ENCODE data around the gene DNAH11. TPM values are rescaled to one million over a fixed set of nuclear protein-coding genes. Genes with fewer than 3 reads are reported as not detected.
"Not testable (repeated sequence)": the region's sequence is repeated elsewhere in the genome, so short reads cannot be mapped to it uniquely, and the experiment has no call there.

The DNAH11 gene
- total RNA-seq, 1 donor from 2014 or later, result 0.12 TPM

DNA sequence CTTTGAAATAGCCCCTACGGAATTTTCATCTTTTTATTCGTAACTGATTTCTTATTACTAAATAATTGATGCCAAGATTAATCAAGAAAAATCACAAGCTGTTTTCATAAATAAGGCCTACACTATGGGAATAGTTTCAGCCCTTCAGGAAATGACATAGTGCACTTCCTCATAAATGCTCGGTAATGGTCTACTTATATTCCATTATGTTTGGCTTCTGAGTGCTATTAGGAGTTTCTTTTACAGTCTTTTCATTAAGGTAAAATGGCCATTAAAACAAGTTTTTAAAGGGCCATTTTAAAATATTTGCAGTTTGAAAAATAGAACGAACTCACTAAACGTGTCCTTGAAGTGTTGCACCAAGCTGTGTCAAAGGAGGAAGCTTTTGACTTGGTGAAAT lies 174.5 kb downstream of the DNAH11 start:
- DNase-seq (ENCODE audit: low spot score), result no peak

DNA sequence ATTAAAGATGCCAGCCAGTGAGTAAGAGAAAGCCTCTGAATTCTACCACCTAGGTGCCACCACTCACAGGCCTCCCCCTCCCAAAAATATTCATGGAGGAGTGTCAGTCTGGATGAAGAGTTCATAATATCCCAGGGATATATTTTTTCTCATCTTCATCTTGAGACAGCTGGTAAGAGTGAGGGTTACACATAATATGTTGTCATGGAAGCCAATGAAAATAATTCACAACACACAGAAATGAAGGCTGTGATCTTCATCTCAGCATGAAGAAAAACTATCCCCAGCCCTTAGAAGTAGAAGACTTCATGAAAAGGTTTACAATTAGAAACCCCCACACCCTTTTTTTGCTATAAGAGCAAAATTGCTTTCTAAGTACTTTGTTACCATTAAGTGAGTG lies 175.6 kb downstream of the DNAH11 start:
- no peak for DNase-seq (ENCODE audit: low spot score)

DNA sequence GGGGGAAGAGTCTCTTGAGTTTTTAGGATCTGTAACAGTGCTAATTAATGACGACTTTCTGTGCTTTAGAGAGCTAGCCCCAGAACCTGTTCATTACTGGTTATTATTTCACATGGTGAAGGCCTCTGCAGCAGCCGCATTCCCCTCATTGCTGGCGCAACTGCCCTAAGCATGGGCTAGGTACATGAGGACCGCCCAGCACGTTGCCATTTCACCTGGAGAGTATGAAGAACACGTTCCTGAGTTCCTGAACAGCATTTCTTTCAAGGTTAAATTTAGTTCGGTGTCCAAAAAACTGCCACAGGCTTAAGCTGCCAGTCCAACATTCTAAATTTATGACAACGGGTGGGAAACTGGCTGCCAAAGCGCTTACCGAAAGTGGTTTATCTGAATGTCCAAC lies 177.0 kb downstream of the DNAH11 start:
- no peak for DNase-seq (ENCODE audit: low spot score)

DNA sequence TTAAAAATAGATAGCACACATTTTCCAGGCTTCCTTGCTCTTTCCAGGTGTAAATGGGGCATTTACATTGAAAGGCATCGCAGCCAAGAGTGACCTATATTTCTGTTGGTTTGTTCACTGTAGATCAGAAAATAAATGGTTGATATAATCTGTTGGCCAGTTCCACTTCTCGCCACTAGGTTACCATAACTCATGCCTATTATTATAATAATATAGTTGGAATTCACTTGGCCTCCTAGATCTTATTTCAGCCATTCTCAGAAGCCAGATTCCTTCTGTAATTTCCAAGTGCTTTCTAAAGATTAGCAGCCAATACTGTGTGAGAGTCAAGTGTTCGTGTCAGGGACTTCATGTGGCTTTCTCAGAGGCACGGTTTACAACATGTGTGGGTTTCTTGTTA lies 179.5 kb downstream of the DNAH11 start:
- DNase-seq (ENCODE audit: low spot score), result no peak

DNA sequence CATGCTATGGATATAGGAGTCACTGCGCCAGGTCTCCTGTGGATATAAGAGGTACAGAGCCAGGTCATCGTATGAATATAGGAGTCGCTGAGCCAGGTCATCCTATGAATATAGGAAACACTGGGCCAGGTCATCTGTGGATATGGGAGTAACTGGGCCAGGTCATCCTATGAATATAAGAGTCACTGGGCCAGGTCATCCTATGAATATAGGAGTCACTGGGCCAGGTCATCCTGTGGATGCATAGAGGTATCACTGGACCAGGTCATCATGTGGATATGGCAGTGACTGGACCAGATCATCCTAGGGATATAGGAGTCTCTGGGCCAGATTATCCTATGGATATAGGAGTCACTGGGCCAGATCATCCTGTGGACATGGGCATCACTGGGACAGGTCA lies 181.7 kb downstream of the DNAH11 start:
- DNase-seq (ENCODE audit: low spot score), result no peak

DNA sequence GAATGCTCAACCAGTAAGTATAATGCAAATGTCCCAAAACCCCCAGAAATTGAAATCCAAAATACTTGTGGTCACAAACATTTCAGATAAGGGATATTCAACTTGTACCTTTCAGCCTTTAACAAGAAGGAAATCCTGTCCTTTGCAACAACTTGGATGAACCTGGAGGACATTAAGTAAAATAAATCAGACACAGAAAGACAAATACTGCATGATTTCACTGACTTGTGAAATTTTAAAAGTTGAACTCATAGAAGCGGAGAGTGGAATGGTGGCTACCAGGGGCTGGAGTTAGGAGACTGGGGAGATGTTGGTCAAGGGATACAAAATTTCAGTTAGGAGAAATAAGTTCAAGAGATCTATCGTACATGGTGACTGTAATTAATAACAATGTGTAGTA lies 187.6 kb downstream of the DNAH11 start:
- no peak for DNase-seq (ENCODE audit: low spot score)

DNA sequence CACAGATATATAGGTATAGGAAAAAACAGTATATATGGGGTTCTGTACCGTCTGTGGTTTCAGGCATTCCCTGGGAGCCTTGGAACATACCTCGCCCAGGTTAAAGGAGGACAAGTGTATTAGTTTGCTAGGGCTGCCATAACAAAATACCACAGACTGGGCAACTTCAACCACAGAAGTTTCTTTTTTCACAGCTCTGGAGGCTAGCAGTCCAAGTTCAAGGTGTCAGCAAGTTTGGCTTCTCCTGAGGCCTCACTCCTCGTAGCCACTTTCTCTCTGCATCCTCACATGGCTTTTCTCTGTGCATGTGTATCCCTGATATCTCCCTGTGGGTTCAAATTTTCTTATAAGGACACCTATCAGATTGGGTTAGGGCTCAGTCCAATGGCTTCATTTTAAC lies 189.1 kb downstream of the DNAH11 start:
- DNase-seq (ENCODE audit: low spot score), result no peak

DNA sequence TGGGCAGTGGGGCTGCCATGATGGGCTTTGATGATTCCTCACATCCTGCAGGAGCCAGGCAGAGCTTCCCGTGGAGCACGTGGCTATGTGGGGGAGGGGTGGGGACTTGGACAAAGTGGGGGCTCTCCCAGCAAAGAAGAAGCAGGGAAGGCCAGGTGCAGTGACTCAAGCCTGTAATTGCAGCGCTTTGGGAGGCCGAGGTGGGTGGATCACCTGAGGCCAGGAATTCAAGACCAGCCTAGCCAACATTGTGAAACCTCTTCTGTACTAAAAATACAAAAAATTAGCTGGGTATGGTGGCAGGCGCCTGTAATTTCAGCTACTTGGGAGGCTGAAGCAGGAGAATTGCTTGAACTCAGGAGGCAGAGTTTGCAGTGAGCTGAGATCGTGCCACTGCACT lies 190.1 kb downstream of the DNAH11 start:
- DNase-seq (ENCODE audit: low spot score), result not testable (repeated sequence)

DNA sequence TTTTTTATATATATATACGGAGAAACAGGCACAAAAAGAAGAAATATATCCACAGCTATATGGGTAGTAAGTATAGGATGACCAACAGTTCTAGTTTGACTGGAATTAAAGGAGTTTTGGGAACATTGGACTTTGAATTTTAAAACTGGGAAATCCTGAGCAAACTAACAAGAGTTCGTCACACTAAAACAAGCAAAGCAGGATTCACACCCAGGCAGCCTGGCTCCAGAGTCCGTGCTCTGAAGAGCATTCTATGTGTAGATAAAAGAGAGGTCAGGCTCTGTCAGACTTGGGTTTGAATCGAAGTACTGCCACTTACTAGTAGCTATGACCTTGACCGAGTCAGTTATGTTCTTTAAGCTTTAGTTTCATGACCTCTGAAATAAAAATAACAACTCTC lies 191.0 kb downstream of the DNAH11 start:
- no peak for DNase-seq (ENCODE audit: low spot score)

DNA sequence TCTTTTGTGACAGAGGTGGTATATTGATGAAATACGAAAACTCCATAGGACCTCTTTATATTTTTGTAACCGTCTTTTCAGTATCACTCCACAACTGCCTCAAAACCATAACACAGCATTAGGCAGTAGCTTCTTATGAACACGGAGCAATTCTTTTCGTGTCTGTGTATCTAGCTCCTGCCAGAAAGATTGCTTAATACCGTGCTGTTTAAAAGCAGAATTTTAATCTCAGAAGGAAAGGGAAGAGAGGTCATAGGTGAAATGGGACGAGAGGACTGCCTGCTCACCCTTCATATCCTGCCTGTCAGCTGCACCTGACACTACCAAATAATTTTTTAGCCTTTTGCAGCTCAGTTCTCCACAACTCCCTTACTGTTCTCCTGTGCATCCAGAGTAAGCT lies 200.7 kb downstream of the DNAH11 start:
- no peak for DNase-seq (ENCODE audit: low spot score)

DNA sequence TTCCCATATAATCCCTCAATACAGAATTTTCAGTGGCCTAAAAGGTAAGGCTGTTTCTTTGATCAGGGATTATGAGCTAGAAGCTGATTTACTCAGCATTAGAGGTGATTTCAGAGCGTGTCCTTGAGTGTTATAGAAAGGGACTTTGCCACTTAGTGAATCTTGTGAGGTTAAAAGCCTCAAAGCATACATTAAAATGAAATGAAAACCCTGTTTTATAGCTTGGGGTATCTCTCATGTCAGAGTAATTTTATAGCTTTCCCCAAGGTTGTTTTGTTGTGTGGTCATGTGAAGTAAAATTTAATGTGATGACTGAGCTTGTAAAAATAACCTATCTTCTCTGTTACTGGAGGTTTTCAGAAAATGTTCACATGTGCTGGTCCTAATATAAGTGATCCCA lies 204.1 kb downstream of the DNAH11 start:
- no peak for DNase-seq (ENCODE audit: low spot score)

DNA sequence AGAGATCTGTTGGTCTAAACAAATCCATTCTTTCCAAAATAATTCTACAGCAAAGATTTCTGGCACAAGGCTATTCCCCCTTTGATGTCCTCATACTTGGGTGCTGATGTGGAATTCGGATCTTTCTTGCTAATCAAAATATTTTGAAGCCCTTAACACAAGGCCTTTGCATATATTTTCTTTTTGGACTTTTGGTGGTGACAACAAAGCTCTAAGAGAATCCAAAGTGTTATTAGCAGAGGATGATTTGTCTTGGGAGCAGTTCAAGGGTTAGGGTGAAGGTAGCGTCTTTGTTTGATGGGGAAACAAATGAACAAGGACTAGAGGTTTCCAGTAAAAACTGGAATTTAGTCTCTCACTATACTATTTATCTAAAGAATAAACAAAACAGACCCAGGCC lies 205.0 kb downstream of the DNAH11 start:
- no peak for DNase-seq (ENCODE audit: low spot score)

DNA sequence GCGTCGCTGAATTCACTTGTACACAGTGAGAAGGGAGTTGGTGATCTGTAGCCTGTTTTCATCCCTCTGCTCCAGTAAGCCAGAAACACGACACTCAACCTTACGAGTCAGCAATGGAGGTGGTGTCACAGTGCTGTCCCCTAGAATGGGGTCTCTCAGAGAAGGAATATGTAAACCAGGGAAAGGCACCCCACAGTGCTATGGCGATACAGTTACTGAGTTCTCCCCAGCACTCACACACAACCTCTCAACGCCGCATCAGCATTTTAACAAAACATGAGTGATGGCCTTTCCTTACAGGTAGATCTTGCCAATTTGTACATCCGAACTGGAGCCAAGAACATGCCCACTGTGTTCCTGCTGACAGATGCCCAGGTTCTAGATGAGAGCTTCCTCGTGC lies 206.5 kb downstream of the DNAH11 start:
- DNase-seq (ENCODE audit: low spot score), result no peak

DNA sequence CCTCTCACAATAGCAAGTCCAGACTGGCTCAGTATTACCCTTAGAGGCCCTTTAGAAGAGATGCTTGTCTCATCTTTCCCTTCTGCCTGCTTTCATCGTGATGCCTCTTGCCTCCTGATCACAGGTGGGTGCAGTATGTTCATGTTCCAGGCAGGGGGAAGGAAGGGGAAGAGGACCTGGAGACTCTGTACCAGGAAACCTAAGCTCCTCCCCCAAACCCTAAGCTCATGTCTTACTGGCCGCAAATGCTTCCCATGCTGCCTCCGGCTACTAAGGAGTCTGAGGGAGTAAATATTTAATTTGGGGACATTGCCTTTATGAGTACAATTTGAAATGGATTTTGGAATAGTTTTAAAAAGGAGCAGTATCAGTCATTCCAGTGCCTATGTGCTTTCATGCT lies 210.2 kb downstream of the DNAH11 start:
- DNase-seq (ENCODE audit: low spot score), result no peak

DNA sequence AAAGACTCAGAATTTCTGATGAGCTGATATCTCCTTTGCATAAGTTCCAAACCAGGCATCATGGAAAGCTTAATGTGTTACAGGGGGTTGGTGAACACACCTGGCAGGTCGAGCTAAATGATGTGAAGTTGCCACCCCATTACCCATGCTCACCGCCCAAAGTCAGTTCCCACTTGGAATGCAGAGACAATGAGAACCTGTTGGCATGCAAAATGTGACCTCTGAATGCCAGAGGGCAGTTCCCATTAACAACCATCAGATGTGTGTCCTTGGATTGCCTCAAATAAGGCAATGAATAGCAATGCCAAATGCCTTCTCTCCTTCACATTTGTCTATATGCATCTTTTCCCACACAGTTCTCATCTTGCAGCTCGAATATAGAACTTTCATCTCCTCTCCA lies 212.1 kb downstream of the DNAH11 start:
- no peak for DNase-seq (ENCODE audit: low spot score)

DNA sequence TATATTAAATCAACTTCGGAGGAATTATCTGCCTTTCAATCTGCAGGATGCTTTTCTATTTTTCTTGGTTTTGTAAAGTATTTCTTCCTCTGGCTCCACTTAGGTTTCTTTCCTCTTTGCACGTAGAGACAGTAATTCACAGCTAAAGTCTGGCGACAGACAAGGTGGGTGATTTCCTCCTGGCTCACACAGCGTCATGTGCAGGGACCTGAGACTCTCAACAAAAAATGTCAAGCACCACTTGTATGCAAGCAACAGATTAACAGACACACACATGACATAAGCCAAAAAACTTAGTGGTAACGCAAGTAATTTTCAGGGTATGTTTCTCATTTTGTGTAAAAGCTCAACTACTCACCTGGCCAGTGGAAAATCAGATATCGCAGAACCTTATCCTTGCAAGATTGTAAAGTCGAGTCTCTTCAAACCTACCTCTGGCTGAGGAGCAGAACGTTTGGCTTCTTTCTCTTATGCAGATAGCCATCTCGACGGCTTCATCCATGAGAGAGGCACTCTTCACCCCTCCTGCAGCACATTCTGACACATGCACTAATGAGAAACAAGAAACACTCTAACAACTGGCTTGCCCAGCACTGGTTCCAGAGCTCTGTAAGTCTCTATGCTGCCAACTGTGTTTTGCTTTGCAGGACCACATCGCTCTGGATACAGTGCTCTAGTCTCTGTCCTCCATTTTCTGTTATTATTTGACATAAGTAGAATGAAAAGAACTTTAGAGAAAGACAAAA lies 214.9 kb downstream of the DNAH11 start:
- DNase-seq (ENCODE audit: low spot score), result no peak

DNA sequence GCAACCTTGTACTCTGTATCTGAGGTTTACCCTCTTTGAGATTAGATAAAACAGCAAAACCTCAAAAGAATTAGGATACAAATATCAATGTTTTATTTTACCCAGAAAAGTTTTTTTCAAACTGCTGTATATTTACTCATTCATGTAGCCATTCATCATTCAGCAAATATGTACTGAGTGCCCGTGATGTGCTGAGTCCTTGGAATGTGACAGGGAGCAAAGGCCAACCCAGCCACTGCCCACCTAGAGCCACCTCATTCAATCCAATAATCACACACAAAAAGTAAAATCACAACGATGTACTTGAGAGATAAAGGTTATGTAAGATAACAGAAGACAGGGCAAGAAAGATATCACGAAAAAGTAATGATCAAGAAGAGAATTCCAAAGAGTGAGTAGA lies 215.4 kb downstream of the DNAH11 start:
- DNase-seq (ENCODE audit: low spot score), result no peak

DNA sequence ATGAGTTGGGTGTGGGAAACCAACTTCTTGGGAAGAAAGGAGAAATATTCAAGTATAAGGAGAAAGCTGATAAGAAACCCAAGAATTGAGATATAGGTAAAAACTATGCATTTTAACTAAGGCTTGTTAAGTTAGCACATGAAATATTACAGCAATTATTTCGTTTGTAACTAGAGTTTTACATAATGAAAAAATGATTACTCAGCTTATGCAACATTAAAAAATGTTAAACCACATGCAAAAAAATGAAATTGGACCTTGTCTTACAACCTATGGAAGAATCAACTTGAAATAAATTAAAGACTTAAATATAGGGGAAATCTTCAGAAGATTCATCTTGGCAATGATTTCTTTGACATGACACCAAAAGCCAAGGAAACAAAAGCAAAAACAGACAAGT lies 219.6 kb downstream of the DNAH11 start:
- DNase-seq (ENCODE audit: low spot score), result no peak

DNA sequence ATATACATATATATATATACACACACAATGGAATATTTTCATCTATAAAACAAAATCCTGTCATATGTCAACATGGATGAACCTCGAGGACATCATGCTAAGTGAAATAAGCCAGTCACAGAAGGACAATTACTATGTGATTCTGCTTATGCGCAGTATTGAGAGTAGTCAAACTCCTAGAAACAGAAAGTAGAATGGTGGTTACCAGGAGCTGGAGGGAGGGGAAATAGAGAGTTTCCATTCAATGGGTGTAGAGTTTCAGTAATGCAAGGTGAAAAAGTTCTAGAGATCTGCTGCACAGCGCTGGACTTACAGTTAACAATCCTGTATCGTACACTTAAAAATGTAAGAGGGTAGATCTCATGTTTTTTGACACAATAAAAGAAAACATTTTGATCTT lies 221.0 kb downstream of the DNAH11 start:
- DNase-seq (ENCODE audit: low spot score), result no peak

DNA sequence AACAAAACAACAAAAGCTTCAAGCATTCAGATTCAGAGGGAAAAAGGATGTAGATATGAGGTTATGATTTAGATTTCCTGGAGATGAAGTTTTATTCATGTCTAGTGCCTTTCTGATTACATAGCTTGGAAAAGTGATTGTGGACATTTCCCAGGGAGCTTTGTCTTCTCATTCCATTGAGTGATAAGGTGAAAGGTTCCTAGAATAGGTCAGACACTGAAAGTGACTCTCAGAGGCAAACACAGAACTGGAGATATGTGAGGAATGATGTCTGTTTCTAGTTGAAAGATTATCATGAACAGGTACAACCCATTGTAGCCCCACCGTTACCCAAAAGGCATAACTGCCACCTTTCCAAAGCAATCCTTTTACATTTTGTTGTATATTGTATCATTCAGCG lies 223.4 kb downstream of the DNAH11 start:
- DNase-seq (ENCODE audit: low spot score), result no peak

DNA sequence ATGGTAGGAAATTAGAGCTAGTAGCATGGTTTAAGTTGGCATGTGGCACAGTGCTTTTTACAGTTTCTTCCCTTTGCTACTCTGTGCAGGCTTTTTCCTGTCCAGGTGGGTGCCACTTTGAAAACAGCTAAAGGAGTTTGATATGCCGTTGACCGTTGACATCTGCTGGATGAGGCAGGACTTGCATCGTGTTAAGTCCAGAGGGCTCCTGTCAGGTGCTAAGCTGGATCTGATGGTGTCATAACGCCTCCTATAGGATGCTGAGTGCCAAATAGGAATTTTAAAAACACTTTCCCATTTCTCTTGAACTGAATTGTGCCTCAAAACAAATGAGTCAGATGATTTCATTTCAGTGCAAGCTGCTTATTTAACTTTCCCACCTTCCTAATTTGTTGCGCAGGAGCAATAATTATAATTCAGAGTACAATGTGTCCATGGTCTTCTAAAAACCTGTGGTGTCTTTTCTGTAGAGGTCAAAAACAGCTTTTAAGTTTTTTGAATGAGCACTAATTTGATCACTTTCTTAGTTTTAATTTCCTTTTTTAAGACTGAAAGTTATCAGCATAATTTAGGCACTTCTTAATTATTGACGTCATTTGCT lies 224.6 kb downstream of the DNAH11 start:
- peak; percentile 36 for DNase-seq (ENCODE audit: low spot score)

DNA sequence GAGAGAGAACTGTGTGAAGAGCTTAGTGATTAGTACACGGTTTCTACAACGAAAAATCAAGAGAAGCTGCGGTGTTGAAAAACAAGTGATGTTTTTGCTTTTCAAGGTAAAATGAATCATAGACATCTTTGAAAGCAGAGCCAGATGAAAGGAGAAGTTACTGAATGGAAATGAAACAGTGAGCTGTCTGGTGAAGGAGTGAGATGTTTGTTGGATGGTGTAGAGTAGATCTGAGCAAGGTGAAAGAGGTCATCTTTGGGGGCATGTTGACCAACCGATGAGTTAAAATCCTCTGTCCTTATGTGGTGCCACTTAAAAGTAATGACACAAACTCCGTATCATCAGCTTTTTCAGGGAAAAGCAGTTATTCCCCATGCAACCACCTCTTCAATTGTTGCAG lies 225.4 kb downstream of the DNAH11 start:
- DNase-seq (ENCODE audit: low spot score), result no peak

DNA sequence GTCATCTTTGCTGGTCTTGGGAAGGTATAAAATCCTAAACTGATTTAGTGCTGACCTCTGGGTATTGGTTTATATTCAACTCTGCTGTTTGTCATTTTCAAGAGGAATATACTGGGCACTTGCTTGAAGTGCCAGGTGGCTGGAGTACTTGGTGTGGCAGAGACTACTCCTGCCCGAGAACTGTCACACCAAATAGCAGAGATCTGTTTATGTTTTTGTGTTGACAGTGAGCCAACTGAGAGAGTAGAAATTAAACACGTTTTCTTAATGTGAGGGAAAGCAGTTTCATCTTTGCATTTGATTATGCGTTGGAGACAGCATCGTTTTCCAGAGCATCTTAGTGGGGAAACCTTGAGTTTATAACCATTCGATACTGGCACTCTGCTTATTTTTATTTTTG lies 228.4 kb downstream of the DNAH11 start:
- no peak for DNase-seq (ENCODE audit: low spot score)

All from mucosa of gallbladder (tissue), 1 donor.